GM19438 (cell line): ENCODE data around the gene ORC6.
A peak's percentile ranks its signal among the peaks of the same experiment; 100 is the strongest.
"Not testable (repeated sequence)": the region's sequence is repeated elsewhere in the genome, so short reads cannot be mapped to it uniquely, and the experiment has no call there.

ENCODE experiments used
- ATAC-seq: cut with Tn5 transposase; IDR thresholded peaks from one replicate; pipeline ENCODE4 v1.9.1; 2021; ENCODE audit warnings: low read depth; ENCODE audit not compliant: unreplicated experiment

The ORC6 gene

GRCh38 chr16:46689365-46690280 lies at the start of gene ORC6:
ORC6 (plus strand) TSS chr16:46689659; CDS start chr16:46689706, 47 bp downstream.
- peak; percentile 70 for ATAC-seq

GRCh38 chr16:46648656-46649055 lies 40.8 kb upstream of the ORC6 start:
- ATAC-seq: no peak

GRCh38 chr16:46649588-46650253 lies 39.7 kb upstream of the ORC6 start:
- no peak for ATAC-seq

GRCh38 chr16:46650254-46650623 lies 39.2 kb upstream of the ORC6 start:
- no peak for ATAC-seq

- no peak for ATAC-seq
Observed at GRCh38 chr16:46651305-46651704, 38.2 kb upstream of the ORC6 start.

GRCh38 chr16:46658925-46659324 lies 30.5 kb upstream of the ORC6 start:
- peak; percentile 98 for ATAC-seq

- ATAC-seq: no peak
Observed at GRCh38 chr16:46662123-46662522, 27.3 kb upstream of the ORC6 start.

- ATAC-seq: no peak
Observed at GRCh38 chr16:46673320-46674013, 16.0 kb upstream of the ORC6 start.

- not testable (repeated sequence) for ATAC-seq
Observed at GRCh38 chr16:46677943-46678342, 11.5 kb upstream of the ORC6 start.

- not testable (repeated sequence) for ATAC-seq
Observed at GRCh38 chr16:46681867-46682266, 7.6 kb upstream of the ORC6 start.

- no peak for ATAC-seq
Observed at GRCh38 chr16:46686815-46687473, 2.5 kb upstream of the ORC6 start.

- ATAC-seq: no peak
Observed at GRCh38 chr16:46687486-46687885, 2.0 kb upstream of the ORC6 start.

- ATAC-seq: no peak
Observed at GRCh38 chr16:46688101-46688653, 1.3 kb upstream of the ORC6 start.

GRCh38 chr16:46688654-46689364 lies 650 bp upstream of the ORC6 start, which contains the start of gene VPS35:
VPS35 (minus strand) TSS chr16:46689178; CDS start chr16:46689133, 45 bp downstream.
- peak; percentile 77 for ATAC-seq

GRCh38 chr16:46690281-46691178 lies 1.1 kb downstream of the ORC6 start:
- ATAC-seq: no peak

GRCh38 chr16:46691726-46692125 lies 2.3 kb downstream of the ORC6 start:
- ATAC-seq: no peak

- no peak for ATAC-seq
Observed at GRCh38 chr16:46693598-46693997, 4.1 kb downstream of the ORC6 start.

- ATAC-seq: no peak
Observed at GRCh38 chr16:46695937-46696336, 6.5 kb downstream of the ORC6 start.

GRCh38 chr16:46696957-46697356 lies 7.5 kb downstream of the ORC6 start:
- no peak for ATAC-seq
